Measurements from ENCODE around the gene ARHGAP33. TPM values are rescaled to one million over a fixed set of nuclear protein-coding genes. Genes with fewer than 3 reads are reported as not detected.

The ARHGAP33 gene
- total and polyA plus RNA-seq, 4 donors: 3.1 to 16.6 (median 12.2) TPM

DNA sequence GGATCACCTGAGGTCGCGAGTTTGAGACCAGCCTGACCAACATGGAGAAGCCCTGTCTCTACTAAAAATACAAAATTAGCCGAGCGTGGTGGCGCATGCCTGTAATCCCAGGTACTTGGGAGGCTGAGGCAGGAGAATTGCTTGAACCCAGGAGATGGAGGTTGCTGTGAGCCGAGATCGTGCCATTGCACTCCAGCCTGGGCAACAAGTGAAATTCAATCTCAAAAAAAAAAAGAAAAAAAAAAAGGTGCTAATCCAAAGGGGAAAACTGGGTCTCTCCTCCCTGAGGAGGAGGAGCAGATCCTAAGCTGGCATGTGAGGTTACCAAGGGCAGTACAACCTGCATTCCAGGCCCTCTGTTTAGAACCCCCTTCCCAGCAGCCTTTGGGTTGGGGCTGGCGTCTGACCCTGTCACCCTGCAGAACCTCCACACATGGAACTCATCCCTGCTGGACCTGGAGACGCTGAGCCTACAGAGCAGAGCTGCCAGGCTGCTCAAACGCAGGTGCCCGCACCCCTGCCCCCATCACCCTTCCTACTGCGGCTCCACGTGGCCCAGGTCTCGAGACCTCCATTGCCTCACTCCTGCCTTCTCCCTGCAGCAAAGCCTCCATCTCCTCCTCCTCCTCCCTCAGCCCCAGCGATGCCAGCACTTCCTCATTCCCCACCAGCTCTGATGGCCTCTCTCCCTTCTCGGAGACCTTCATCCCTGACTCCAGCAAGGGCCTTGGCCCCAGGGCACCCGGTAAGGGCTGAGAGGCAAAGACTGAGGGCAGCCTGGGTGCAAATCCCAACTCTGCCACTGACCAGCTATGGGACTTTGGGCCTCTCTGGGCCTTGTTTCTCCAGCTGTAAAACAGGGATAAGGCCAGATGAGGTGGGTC, 10.7 kb upstream of the ARHGAP33 start:
- no peak overlapping the region for H3K27ac ChIP-seq (ENCODE audit: low read depth in 1 of 2, low read length in 1 of 2)
- TF ChIP-seq, protein P1, sequence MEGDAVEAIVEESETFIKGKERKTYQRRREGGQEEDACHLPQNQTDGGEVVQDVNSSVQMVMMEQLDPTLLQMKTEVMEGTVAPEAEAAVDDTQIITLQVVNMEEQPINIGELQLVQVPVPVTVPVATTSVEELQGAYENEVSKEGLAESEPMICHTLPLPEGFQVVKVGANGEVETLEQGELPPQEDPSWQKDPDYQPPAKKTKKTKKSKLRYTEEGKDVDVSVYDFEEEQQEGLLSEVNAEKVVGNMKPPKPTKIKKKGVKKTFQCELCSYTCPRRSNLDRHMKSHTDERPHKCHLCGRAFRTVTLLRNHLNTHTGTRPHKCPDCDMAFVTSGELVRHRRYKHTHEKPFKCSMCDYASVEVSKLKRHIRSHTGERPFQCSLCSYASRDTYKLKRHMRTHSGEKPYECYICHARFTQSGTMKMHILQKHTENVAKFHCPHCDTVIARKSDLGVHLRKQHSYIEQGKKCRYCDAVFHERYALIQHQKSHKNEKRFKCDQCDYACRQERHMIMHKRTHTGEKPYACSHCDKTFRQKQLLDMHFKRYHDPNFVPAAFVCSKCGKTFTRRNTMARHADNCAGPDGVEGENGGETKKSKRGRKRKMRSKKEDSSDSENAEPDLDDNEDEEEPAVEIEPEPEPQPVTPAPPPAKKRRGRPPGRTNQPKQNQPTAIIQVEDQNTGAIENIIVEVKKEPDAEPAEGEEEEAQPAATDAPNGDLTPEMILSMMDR (IDR thresholded peaks at IDR 0.05; ENCODE audit: control extremely low read depth, extremely low read depth): no peak
- H3K27me3 ChIP-seq (ENCODE audit: control insufficient read depth in 3 of 3, insufficient read depth in 3 of 3, low read length in 2 of 3): no peaks in the 10 kb centered on the region
- ATAC-seq (ENCODE audit: insufficient read depth, low FRiP score): no peak
- DNase-seq: no peak
- 91 to 93% methylated on average over 17 of the region's 17 CpGs for WGBS, 2 donors
- H3K36me3 ChIP-seq (ENCODE audit: control insufficient read depth in 4 of 4, insufficient read depth in 4 of 4, low read length in 4 of 4): peaks cover 0 to 28% (median 13%) of the 10 kb centered on the region in 4 donors
- H3K9ac ChIP-seq (ENCODE audit: insufficient read depth in 1 of 2, low read length in 2 of 2): no peak overlapping the region
- no peaks in the 10 kb centered on the region for H3K4me1 ChIP-seq (ENCODE audit: control insufficient read depth in 5 of 5, insufficient read depth in 5 of 5, low read length in 5 of 5)
- H3K4me3 ChIP-seq: no peak overlapping the region
- peaks cover 0 to 2% (median 0%) of the 10 kb centered on the region in 4 donors for H3K9me3 ChIP-seq (ENCODE audit: control insufficient read depth in 4 of 4, insufficient read depth in 3 of 4, low read length in 3 of 4)

DNA sequence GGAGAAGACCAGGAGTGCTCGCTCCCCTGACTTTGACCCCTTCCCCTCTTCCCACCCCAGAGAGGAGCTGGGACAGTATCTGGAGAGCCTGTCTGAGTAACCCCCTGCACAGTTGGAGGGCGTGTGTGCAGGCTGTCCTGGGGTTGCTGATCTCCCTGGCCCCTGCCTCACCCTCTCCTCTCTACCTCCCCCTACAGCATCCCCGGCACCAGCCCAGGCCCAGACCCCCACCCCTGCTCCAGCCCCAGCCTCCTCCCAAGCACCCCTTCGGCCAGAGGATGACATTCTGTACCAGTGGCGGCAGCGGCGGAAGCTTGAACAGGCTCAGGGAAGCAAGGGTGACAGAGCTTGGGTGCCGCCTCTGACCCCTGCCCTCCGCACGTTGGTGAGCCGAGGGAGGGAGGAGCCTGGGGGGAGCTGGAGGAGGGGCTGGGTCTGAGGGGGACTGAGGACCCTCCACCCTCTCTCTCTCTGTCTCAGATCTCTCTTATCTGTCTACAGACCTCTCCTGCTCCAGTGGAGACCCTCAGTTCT, 8.7 kb upstream of the ARHGAP33 start:
- no peak overlapping the region for H3K9ac ChIP-seq (ENCODE audit: insufficient read depth in 1 of 2, low read length in 2 of 2)
- H3K9me3 ChIP-seq (ENCODE audit: control insufficient read depth in 4 of 4, insufficient read depth in 3 of 4, low read length in 3 of 4): no peaks in the 10 kb centered on the region
- DNase-seq: no peak
- TF ChIP-seq, protein P1 (IDR thresholded peaks at IDR 0.05; ENCODE audit: control extremely low read depth, extremely low read depth): no peak
- no peak overlapping the region for H3K27ac ChIP-seq (ENCODE audit: low read depth in 1 of 2, low read length in 1 of 2)
- no peaks in the 10 kb centered on the region for H3K4me1 ChIP-seq (ENCODE audit: control insufficient read depth in 5 of 5, insufficient read depth in 5 of 5, low read length in 5 of 5)
- H3K36me3 ChIP-seq (ENCODE audit: control insufficient read depth in 4 of 4, insufficient read depth in 4 of 4, low read length in 4 of 4): peaks cover 0 to 28% (median 9%) of the 10 kb centered on the region in 4 donors
- H3K27me3 ChIP-seq (ENCODE audit: control insufficient read depth in 3 of 3, insufficient read depth in 3 of 3, low read length in 2 of 3): no peaks in the 10 kb centered on the region
- no peak overlapping the region for H3K4me3 ChIP-seq
- WGBS, 2 donors: 88 to 90% methylated on average over 9 to 11 of the region's 11 CpGs
- ATAC-seq (ENCODE audit: insufficient read depth, low FRiP score): no peak

DNA sequence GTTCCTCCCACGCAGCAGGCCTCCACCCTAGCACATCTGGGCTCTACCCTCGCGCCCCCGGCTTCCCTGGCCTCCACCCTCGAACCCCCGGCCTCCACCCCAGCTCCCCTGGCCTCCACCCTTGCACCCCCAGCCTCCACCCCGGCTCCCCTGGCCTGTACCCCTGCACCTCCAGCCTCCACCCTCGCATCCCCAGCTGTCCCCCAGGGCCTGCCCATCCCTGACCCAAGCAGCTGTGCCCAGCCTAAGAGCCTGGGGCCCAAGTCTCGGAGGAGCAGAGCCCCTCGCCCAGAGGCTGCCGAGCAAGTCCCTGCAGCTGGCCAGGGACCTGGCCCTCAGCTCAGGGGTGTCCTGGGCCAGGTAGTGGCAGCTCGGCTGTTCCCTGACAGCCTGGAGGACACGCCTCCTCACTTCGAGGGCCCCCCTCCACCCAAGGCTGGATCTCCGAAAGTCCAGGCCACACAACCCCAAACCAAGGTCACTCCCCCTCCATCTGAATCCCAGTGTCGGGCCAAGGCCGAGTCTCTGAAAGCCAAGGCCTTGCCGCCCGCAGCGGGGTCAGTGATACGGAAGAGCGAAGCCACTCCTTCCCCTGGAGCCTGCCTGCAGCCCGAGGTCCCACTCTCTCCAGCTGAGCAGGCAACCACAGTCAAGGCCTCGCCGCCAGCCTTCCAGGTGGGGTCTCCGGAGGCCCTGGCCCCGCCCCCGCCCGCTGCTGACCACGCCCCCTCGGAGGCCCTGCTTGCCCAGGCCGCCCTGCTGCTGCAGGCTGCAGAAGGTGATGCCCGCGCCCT, 7.9 kb upstream of the ARHGAP33 start:
- DNase-seq (peak; percentile 23 to 78 (median 59)), ATAC-seq (ENCODE audit: insufficient read depth, low FRiP score) (no peak)
- H3K9ac ChIP-seq (ENCODE audit: insufficient read depth in 1 of 2, low read length in 2 of 2): no peak overlapping the region
- no peaks in the 10 kb centered on the region for H3K9me3 ChIP-seq (ENCODE audit: control insufficient read depth in 4 of 4, insufficient read depth in 3 of 4, low read length in 3 of 4)
- no peak overlapping the region for H3K27ac ChIP-seq (ENCODE audit: low read depth in 1 of 2, low read length in 1 of 2)
- no peaks in the 10 kb centered on the region for H3K4me1 ChIP-seq (ENCODE audit: control insufficient read depth in 5 of 5, insufficient read depth in 5 of 5, low read length in 5 of 5)
- WGBS, 2 donors: 82 to 86% methylated on average over 33 to 34 of the region's 34 CpGs
- H3K36me3 ChIP-seq (ENCODE audit: control insufficient read depth in 4 of 4, insufficient read depth in 4 of 4, low read length in 4 of 4): peaks cover 0 to 22% (median 5%) of the 10 kb centered on the region in 4 donors
- no peak overlapping the region for H3K4me3 ChIP-seq
- H3K27me3 ChIP-seq (ENCODE audit: control insufficient read depth in 3 of 3, insufficient read depth in 3 of 3, low read length in 2 of 3): no peaks in the 10 kb centered on the region
- TF ChIP-seq, protein P1 (IDR thresholded peaks at IDR 0.05; ENCODE audit: control extremely low read depth, extremely low read depth): no peak

Measured in lung (tissue), 12 donors.